ENCODE data around the gene TRIM54. TPM values are rescaled to one million over a fixed set of nuclear protein-coding genes. Genes with fewer than 3 reads are reported as not detected.

The TRIM54 gene
- total RNA-seq, 1 experiment from 2014 or later, result 0.51 TPM

GRCh38 chr2:27249891-27250651 lies 32.2 kb upstream of the TRIM54 start:
- H3K4me2 ChIP-seq (ENCODE audit: low read length), result peak overlapping the region; percentile 66; the same call in 1 of the 2 replicates
- BruUV-seq (replicated peaks), result no TSS peak
- peak overlapping the region; percentile 15; the same call in 1 of the 2 replicates for H2AFZ ChIP-seq (ENCODE audit: low read length)
- H3K27ac ChIP-seq (ENCODE audit: low read length), result no peak overlapping the region
- peaks cover 1% of the 10 kb centered on the region for H3F3A ChIP-seq (ENCODE audit: low read length, unreplicated experiment)
- no peak overlapping the region for H3K4me3 ChIP-seq (ENCODE audit: low read length)
- POLR2A ChIA-PET (ENCODE audit: unreplicated experiment), result no interaction called here
- H3K9ac ChIP-seq (ENCODE audit: low read length), result no peak overlapping the region
- TF ChIP-seq EZH2phosphoT487 (IDR thresholded peaks at IDR 0.05; ENCODE audit: borderline replicate concordance, low read length), result no peak
- no peak for TF ChIP-seq EZH2 (IDR thresholded peaks at IDR 0.05; ENCODE audit: low read length, unreplicated experiment)
- TF ChIP-seq CTCF (conservative IDR thresholded peaks at IDR 0.05; ENCODE audit: low read depth, low read length), result peak; percentile 66
- H3K79me2 ChIP-seq (ENCODE audit: low read length), result no peaks in the 10 kb centered on the region
- H3K9me2 ChIP-seq (replicated peaks; ENCODE audit: low read length), result no peaks in the 10 kb centered on the region
- CTCF ChIA-PET, result no interaction called here
- no peaks in the 10 kb centered on the region for H3K27me3 ChIP-seq (ENCODE audit: low read length)
- peaks cover 2% of the 10 kb centered on the region; the same call in 1 of the 2 replicates for H4K20me1 ChIP-seq (ENCODE audit: low read length)
- no peaks in the 10 kb centered on the region for H3K36me3 ChIP-seq (ENCODE audit: low read depth, low read length)
- peaks cover 16% of the 10 kb centered on the region for H3K4me1 ChIP-seq (ENCODE audit: insufficient read depth, low read length)
- peak; percentile 36 for DNase-seq
- intact Hi-C loops (cut with micrococcal nuclease), result no loop called here
- H3K9me3 ChIP-seq (ENCODE audit: low read length), result no peaks in the 10 kb centered on the region
- no peak for ATAC-seq

- no peaks in the 10 kb centered on the region for H3K79me2 ChIP-seq (ENCODE audit: low read length)
- no peak for ATAC-seq
- no peak overlapping the region for H2AFZ ChIP-seq (ENCODE audit: low read length)
- H3K27ac ChIP-seq (ENCODE audit: low read length), result no peak overlapping the region
- H3K36me3 ChIP-seq (ENCODE audit: low read depth, low read length), result no peaks in the 10 kb centered on the region
- H3K9ac ChIP-seq (ENCODE audit: low read length), result no peak overlapping the region
- H3K4me1 ChIP-seq (ENCODE audit: insufficient read depth, low read length), result peaks cover 21% of the 10 kb centered on the region
- peaks cover 4% of the 10 kb centered on the region for H3F3A ChIP-seq (ENCODE audit: low read length, unreplicated experiment)
- no TSS peak for BruUV-seq (replicated peaks)
- TF ChIP-seq EZH2 (IDR thresholded peaks at IDR 0.05; ENCODE audit: low read length, unreplicated experiment) (no peak), EZH2phosphoT487 (IDR thresholded peaks at IDR 0.05; ENCODE audit: borderline replicate concordance, low read length) (no peak), CTCF (conservative IDR thresholded peaks at IDR 0.05; ENCODE audit: low read depth, low read length) (no peak)
- H3K27me3 ChIP-seq (ENCODE audit: low read length), result no peaks in the 10 kb centered on the region
- peaks cover 4% of the 10 kb centered on the region; the same call in 1 of the 2 replicates for H4K20me1 ChIP-seq (ENCODE audit: low read length)
- H3K4me2 ChIP-seq (ENCODE audit: low read length), result no peak overlapping the region
- ChIA-PET CTCF (interaction anchor here (0.6 kb wide), 1 partner anchor 13 kb away, joined by 4 read pairs; no protein-coding TSS in a partner anchor), POLR2A (ENCODE audit: unreplicated experiment) (no interaction called here)
- H3K9me2 ChIP-seq (replicated peaks; ENCODE audit: low read length), result no peaks in the 10 kb centered on the region
- intact Hi-C loops (cut with micrococcal nuclease), result no loop called here
- no peak for DNase-seq
- H3K9me3 ChIP-seq (ENCODE audit: low read length), result no peaks in the 10 kb centered on the region
- H3K4me3 ChIP-seq (ENCODE audit: low read length), result no peak overlapping the region
Measured at GRCh38 chr2:27250652-27251379, 31.4 kb upstream of the TRIM54 start.

Data from PC-3 (cell line).